Stimulated activated CD4-positive, alpha-beta T cell treated with anti-CD3 and anti-CD28 coated beads, Interleukin-1b, Interleukin-23, amount 100 ng/mL, for 24 hours (primary cell): ENCODE results near the gene CROCC2.

Experiments used
- DNase-seq, 4 experiments: peaks; one replicate each; pipeline ENCODE4 v3.0.0-alpha.2; 2020; ENCODE audit warnings: low read depth in 4 of 4, low spot score in 1 of 4

CROCC2 gene

GRCh38 chr2:241010531-241011295 is 104.6 kb downstream of the CROCC2 start:
- DNase-seq = no peak

GRCh38 chr2:241011296-241011600 is 105.1 kb downstream of the CROCC2 start:
- DNase-seq = no peak

DNA sequence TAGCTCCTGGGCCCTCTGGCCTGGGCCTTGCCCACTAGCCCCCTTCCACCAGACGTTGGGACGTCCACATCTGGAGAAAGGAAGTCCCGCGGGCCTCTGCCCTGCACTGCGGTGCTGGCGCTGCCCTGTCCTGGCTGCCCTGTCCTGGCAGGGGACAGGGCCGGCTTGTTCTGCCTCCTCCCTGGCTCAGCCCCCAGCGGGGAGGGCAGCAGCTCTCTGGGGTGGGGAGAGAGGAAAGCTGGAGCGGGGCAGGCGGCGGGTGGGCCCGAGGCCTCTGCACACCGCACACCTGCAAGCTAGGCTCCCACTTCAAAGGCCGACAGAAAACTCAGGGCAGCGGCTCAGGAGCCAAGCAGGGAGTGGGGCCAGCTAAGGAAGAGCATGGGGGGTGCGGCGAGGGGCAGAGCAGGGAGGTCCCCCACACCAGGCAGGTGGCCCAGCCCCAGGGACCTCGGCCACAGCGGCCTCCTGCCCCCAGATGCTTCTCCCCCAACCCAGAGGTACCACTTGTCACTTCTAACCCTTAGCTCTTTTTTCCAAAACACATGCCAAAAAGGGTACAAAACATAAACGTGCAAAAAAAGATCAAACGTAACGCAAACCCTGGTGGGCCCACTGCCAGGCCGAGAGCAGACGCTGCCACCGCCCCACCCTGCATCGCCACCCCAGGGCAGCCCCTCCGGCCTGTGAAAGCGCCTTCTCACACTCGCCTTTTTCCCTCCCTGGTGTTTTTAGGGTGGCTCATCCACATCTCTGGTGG is 105.8 kb downstream of the CROCC2 start:
- no peak for DNase-seq

- no peak for DNase-seq
Observed at GRCh38 chr2:241014224-241014623, 108.1 kb downstream of the CROCC2 start.

GRCh38 chr2:241014764-241015163 is 108.6 kb downstream of the CROCC2 start:
- DNase-seq = no peak

DNA sequence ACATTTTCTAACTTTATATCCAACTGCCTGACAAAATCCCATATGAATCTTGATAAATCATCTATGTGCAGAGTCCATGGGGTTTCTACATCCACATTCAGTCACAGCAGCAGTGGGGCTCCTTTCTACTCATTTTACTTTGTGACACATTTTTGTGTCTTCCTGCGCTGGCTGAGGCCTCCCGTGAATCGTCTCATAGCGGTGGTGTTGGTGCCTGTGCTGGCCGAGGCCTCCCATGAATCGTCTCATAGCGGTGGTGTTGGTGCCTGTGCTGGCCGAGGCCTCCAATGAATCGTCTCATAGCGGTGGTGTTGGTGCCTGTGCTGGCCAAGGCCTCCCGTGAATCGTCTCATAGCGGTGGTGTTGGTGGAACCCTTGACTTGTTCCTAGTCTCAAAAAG is 109.3 kb downstream of the CROCC2 start:
- no peak for DNase-seq

GRCh38 chr2:241017228-241017940 is 111.2 kb downstream of the CROCC2 start:
- DNase-seq = no peak

DNA sequence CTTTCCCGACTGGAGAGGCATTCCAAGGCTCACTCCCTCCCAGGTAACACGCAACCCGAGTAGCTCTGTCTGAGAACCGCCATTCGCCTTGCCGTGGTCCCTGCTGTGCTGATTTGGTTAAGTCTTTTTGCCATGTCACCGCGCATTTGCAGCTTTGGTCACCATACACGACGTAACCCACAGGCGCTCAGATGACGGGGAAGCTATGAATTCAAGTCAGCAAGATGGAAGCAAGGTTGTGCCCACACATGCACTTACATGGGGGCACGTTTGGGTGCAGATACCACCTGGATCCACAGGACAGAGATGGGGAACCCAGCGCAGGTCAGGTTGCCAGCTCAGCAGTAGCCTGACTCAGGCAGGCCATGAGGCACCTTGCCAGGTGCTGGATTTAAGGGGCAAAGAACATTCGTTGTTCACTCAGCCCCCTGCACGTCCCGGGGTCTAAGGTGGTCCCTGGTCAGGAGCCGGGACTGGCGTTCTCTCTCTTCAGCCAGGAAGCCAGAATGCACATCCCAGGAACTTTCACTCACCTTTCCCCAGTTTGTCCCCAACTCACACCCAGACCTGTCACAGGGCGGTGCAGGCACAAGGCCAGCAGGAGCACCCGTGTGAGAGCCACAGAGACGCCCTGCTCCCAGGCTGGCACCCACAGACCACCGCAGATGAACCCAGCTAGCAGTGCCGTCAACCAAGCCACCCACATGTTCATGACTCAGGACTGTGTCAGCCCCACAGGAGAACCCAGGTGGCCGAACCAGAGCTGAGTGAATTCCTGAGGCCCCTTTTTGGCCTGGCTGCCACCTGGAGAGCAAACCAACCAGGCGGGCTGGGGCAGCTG is 112.1 kb downstream of the CROCC2 start:
- no peak for DNase-seq

- DNase-seq = no peak
Observed at GRCh38 chr2:241019441-241020139, 113.5 kb downstream of the CROCC2 start.

DNA sequence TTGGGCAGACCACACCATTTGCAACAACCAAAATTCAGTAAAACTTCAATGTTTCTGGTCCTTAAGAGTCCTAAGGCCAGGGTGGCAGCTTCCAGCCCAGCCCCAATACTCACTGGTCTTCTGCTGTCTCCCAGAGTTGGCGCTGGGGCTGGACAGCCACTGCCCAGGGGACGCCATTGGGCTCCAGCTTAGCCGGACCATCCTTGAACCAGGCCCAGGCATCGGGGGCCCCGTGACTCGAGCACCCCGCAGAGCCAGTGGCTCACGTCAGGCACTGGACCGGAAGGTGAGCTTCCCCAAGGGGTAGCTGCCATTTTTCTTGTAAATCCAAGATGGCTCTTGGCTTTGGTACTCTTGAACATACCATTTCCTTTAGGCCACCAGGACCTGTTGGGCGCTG is 114.1 kb downstream of the CROCC2 start:
- no peak for DNase-seq

- DNase-seq = no peak
Observed at GRCh38 chr2:241020629-241021190, 114.6 kb downstream of the CROCC2 start.

DNA sequence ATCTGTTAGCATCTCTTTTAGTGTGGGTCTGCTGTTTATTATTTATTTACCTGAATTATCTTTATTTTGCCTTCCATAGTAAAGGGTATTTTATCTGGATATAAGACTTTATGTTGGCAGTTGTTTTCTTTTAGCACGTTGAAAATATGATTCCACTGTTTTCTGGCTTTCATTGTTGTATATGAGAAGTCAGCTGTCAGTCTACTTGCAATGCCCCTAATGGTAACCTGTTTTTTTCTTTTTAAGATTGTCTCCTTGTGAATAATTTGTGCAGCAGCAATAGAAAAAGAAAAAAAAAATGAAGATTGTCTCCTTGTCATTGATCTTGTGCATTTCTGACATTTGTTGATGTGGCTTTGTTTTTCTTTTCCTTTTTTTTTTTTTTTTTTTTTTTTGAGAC is 119.5 kb downstream of the CROCC2 start:
- no peak for DNase-seq

DNA sequence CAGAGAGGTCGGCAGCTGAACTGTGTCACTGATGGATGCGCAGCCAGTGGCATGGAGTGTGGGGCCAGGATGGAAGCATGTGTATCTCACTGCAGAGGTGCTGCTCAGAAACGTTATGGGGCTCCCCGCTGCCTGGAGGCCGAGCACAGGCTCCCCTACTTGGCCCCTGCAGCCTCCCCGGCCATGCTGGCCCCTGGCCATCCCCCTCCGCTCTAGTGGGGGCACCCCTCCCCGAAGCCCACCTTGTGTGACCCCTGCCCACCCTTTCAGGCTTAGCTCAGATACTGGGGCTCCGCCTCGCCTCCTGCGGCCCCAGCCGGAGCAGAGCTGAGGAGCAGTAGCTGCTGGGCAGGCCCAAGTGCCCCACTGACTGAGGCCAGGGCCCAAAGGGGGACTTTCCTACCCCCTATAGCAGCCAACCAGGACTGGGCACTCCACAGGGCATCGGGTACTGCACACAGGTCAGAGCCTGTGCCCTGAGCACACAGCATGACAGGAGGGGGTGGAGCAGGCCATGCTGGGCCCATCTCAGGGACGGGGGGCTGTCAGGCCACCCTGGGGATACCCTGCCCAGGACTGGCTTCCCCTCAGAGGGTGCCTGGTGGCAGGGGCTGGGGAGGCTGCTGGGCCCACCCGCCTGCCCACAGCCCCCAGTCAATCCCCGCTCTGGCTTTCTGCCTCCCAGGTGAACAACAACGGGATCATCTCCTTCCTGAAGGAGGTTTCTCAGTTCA is 123.6 kb downstream of the CROCC2 start:
- no peak for DNase-seq

- no peak for DNase-seq
Observed at GRCh38 chr2:241030333-241030680, 124.2 kb downstream of the CROCC2 start.

DNA sequence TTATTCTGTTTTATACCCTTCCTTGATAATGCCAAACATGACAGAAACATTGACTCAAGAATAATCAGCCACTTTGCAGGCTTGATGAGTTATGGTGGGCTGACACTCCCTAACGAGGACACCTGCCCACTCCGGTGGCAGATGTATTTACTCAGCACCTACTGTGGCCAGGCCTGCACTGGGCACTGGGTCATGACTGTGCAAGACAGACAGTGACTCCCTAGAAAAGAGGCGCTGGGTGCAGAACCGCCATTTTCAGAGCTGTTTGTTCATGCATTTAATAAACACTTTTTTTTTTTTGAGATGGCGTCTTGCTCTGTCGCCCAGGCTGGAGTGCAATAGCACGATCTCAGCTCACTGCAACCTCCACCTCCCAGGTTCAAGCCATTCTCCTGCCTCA is 124.7 kb downstream of the CROCC2 start:
- DNase-seq = no peak

DNA sequence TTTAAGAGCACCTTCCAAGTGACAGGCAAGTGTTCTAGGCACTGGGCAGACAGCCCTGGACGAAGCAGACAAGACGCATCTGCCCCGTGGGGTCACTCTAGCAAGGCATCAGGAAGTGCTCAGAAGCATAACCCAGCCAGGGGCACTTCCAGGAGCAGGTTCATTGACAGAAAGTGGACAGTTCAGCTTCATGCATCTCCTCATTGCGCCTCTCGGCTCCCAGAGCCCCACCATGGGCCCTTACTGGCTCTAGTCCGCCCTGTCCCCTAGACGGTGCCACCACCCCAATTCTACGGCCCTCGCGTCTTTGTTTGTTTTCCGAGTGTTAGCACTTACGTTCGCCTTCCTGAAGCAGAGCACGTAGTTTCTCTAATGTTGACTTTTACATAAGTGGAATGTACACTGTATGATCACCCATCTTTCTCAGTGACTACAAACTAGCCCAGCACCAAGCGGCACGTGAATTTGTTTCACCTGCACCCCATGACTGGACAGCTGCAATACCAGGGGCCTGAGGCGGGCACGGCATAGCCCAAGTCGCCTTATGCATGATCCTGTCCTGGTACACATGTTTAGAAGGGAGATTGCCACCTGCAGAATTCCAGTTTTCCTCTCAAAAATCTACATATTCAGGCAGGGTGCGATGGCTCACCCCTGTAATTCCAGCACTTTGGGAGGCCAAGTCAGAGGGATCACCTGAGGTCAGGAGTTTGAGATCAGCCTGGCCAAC is 125.5 kb downstream of the CROCC2 start:
- DNase-seq = no peak

GRCh38 chr2:241033336-241033987 is 127.3 kb downstream of the CROCC2 start:
- DNase-seq = no peak

DNA sequence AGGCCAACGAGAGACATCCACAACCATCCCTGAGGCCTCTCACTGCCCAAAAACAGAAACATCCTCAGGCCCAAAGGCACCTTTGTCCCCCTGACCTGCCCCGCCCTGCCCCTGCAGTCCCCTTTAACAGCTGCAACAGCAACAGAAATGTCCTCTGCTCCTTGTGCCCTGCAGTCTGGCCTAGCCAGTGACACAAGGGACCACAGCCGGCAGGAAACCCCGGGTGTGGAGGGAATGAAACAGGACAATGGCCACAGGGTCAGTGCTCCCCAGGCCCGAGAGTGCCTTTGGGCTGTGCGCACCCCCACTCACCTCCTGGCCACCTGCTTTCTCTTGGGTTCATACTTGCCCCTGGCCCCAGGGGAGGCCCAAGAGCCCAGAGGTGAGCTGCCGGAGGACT is 127.9 kb downstream of the CROCC2 start:
- DNase-seq = no peak
